DMS53 (cell line): ENCODE results near the gene PTMA.
"Not testable (repeated sequence)": the region's sequence is repeated elsewhere in the genome, so short reads cannot be mapped to it uniquely, and the experiment has no call there.

Source experiments
- DNase-seq: peaks from one replicate; lab custom pipeline; 2025; lab: John Stamatoyannopoulos, UW

Gene PTMA

DNA sequence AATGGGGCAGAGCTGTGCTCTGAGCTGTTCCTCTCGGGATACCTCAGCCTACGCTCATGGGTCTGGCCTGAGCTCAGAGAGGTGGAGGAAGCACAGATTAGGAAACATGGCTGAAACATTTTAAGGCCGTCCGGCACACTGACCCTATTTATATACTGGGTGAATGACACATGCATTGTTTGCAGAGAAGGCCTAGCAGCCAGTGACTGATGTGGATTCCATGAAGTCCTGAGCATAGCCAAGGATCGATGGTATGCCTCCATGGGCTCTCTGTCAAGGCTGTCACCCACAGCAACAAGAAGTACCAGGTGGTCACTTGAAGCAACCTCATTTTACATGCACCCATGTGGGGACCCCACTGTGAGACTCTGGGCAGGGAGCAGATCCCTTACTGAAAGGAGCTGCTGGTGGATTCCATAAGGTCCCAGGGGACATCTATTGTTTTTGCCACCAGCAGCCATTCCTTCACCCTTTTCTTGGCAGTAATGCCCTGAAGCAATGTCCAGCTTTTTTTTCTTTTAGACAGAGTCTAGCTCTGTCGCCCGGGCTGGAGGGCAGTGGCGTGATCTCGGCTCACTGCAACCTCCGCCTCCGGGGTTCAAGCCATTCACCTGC is 8.4 kb downstream of the PTMA start:
- no peak for DNase-seq

DNA sequence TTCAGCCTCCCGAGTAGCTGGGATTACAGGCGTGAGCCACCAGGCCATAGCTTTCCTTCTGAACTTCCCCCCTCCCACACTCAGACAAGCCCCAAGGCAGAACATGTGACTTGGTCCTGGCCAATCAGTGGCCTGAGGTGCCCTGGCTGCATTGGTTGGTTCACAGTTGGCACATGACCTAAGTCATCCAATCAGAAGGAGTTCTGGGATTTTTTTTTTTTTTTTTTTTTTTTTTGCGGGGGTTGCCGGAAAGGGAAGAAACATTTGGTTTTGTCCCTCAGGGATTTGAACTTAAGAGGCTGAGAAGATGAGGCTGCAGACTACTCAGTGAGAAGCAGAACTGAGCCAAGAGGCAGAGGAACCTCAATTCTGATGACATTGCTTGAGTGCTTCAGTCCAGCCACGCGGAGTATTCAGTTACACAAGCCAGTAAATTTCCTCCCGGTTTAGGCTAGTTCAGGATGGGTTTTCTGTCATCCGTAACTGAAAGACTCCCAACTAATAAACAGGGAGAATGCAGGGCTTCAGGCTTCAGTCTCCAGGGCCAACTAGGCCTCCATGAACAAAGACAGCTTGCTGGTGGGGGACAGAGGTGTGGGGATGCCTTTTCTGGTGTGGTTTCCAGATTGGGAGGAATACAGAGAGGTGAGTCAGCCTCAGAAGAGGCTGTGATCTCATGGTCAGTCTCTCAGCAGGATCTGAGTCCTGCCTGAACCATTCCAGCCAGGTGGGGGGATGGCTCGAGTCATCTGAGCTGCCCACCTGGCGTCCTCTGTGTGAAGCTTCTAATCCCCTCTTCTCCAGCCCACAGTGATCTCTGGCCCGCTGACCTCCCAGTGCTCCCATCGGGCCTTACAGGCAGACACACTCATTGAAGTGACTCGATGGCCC is 9.2 kb downstream of the PTMA start:
- DNase-seq = peak; percentile 45

DNA sequence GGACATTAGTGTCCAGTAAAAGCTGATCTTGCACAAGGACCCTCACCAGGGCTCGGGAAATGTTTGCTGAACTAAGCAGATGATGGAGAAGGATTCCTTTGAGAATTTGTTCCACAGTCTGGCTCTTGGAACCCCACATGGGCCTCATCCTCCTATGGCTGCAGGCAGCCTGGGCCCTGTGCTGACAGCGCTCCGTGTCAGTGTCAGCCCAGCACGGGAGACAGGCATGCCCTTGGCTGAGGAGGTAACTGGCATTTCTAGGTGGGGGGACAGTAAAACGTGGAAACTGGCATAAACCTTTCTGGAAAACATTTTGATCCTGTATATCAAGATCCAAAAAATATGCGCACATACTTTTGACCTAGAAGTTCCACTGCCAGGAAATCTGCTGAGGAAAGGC is 10.5 kb downstream of the PTMA start:
- DNase-seq = no peak

DNA sequence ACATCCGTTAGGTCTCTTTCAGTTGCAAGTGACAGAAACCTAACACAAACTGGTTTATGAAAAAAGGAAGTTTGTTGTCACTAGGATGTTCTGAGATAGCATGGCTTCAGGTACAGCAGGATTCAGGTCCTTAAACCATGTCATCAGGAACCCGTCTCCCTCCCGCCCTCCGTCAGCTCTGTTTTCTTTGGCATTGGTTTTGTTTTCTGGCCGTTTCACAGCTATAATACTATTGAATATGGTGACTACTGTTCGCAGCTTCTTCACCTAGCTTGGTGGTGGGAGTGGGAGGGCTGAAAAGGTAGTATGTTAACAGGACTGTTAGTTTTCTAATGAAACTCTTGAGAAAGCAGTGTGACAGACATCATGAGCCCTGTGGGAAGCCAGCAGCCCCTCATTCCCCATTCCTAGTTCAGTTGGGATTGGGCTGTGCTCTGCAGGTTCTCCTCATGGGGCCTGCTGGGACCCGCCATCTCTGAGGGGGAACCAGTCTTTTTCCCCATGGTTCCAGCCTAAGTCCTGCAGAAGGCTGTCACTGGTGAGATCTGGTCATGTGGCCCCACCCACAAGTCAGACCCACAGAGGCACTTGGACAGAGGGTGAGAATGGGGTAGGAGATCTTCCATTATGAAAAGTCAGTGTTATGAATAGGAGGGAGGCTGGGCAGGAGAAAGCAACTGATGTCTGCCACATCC is 12.1 kb downstream of the PTMA start:
- DNase-seq = no peak

DNA sequence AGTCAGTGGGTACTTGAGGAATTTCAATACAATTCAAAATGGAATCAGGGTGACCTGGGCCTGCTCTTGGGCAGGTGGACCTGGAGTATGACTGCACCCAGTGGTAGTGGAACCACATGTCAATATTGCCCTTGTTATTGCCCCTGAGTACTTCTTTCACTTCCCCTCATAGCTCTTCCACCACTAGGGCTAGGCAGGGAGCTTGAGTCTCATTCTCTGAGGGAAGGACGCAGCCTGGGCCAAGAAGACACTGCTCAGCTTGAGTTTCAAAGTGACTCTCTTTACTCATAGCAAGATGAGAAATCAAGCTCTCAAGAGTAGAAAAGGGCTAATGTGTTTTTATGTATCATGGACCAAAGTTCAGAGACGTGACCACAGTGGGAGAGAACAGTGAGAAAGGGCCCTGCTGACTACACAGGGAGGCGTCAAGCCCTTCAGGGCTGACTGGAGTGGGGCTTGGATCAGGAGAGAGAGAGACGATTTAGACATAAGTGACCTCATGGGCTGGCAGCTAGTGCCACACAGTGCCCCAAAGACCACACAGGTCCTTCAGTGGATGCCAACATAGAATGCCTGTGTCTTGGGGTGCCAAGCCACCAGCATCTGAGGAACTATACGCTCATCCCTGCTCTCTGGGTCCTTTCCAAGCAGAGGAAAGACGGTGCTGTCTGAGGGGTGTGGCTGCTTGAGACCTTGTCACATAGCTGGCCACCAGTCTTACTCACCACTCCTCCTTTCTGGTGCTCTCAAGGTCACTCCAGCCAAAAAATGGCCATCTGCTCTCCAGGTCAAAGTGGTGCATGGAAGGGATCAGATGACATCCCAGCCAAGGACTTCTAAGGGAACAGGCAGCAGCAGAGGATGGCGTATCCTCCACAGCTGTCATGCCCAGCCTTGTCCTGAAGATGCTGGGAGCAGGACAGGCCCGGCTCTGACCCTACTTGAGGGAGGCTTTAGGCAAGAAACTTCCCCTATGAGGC is 13.0 kb downstream of the PTMA start:
- DNase-seq = no peak

DNA sequence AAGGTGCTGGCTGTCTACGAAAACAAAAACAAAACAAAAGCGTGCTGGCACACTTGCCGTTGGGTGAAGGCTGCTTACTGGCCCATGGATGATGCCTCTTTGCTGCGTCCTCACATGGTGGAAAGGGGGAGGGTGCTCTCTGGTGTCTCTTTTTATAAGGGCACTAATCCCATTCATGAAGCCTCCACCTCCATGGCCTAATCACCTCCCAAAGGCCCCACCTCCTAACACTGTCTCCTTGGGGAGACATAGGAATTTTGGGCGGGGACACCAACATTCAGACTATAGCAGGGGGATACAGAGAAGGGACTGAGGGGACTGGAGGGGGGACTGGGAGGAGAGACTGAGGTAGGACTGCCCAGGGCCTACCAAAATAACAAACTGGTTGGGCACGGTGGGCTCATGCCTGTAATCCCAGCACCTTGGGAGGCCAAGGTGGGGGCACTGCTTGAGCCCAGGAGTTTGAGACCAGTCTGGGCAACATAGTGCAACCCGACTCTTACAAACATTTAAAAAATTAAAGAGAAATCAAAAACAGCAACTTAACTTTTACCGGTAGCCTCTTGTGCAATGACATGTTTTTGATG is 14.5 kb downstream of the PTMA start:
- no peak for DNase-seq

DNA sequence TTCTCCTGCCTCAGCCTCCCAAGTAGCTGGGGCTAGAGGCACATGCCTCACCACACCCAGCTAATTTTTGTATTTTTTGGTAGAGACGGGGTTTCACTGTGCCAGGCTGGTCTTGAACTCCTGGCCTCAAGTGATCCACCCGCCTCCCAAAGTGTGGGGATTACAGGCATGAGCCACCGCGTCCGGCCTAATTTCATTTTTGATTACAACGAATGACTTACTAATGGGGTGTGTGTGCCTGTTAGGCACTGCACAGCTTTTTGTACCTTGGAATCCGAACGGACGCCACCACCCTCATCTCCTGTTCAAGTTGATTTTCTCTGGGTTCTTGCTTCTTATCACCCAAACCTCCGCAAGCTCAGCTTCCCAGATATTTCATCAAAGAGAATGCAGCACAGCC is 17.2 kb downstream of the PTMA start:
- DNase-seq = no peak

DNA sequence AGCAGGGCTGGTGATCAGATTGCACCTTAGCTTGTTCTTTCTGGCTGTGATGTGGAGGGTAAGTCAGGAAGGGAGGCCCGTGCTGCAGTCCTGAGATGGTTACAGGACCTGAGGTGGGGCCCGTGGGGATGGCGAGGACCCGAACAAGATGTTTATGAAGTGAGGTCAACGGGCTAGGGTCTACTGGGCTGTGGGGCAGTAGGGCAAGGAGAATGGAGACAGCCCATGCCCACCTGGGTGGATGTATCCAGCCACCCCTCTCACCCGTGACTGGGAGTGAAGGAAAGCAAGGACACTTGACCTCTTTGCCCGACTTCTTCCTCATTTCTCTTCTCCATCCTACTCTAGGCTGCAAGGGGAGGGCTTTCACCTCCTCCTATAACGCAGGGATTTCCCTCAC is 18.0 kb downstream of the PTMA start:
- no peak for DNase-seq

DNA sequence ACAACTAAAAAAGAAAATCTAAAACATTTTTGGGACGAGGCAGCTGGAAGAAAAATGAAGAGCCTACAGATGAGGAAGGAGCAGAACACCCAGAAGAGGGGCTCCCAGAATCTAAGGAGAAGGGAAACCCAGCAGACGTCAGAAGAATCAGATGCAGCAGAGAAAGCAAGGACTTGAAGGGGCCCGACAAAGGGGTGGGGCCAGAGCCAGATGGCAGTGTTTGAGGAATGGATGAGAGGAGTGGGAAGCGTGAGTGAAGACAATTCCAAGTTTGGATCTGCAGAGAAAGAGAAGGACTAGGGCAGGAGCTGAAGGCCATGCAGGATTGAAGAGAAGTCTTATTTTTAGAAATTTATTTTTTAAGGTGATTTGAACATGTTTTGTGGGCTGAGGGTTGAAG is 19.3 kb downstream of the PTMA start:
- DNase-seq = no peak

DNA sequence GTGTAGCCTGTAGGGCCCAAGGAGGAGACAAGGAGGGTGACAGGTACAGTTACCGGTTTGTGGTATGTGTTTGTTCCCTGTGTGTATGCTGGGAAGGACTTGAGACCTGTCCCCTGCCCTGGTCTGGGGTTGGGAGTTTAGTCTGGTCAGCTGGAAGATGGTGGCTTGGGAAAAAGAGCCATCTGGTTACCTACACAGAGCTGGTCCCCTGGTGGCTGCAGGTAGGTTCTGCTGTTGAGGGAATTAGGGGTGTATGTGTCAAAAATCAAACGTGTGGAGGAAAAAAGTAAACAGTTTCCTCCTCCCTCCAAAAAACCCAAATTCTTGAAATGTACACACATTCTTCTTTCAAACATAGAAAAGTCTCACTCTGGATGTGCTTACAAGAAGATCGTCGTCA is 24.3 kb downstream of the PTMA start:
- no peak for DNase-seq

DNA sequence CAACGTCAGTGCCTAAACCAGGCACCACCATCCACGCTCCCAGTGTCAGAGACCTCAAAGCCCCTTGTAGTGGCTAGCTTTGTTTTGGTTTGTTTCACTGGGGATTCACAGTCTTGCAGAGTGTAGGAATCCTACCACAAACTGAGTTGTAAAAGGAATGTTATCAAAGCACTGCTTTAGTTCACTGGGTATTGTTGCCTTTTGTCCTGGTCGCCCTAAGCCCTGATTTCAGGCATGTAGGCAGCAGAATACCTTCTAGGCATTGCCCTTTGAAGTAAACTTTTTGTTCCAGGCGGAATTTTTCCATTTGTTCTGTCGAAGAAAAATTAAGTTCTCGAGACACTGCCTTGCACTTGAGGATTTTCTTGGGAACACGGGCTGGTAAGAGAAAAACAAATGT is 29.4 kb downstream of the PTMA start:
- no peak for DNase-seq

DNA sequence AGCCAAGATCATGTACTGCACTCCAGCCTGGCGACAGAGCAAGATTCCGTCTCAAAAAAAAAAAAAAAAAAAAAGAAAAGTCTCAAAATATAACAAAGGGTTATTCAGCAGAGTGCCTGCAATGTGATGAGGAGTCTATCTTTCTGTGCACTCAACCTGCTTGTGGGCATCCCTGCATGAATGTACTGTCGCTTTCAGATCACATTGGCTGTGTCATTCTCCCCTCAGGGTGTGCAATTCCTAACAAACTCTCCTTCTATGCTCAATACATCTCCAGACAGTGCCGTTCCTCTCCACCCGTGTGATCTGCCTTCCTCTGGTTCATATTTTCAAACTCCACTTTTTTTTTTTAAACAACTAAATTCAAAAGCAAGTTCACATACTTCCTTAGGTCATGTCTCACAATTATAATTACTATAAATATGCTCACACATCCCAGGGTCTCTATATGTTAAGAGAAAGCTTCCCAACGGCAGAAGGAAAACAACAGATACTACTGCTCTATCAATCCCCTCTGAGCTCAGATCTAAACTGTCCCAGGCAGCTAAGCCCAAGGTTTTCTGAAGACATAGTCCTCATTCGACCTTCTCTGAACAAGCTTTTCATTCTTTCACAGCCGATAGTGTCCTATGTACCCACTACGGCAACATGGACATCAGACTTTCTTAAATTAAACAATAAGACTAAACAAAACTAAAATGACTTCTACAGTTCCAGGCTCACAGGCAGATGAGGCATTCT is 35.2 kb downstream of the PTMA start:
- DNase-seq = no peak

DNA sequence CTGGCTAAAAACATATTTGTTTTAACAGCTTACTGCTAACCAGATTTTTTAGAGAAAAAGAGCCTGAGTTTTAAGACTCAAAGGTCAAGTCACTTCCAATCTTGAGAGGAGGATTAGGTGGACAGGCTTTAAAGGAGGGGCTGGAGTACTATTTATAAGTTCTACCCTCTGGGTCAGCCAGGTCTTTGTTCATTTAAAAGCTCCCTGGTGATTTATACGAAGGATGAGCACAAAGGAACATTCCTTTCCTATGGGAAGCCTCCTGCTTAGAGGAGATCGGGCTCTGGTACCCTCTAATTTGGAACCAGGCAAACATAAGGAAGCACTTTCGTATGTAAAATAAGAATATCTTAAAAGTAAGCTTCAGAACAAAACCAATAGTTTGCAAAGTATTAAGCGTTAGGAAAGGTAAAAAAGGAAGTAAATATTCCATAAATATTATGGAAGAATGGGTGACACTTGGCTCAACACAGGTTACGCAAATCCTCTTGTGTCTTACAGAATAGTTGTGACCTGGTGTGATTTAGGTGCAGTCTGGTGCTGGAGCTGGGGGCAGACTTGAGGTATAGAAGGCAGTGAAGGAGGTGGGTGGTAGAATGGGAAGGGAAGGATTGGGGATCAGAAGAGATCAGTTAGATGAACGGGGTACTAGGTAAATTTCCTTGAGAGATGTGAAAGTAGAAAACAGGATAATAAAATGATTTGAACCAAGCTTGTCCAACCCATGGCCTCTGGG is 37.1 kb downstream of the PTMA start:
- no peak for DNase-seq

DNA sequence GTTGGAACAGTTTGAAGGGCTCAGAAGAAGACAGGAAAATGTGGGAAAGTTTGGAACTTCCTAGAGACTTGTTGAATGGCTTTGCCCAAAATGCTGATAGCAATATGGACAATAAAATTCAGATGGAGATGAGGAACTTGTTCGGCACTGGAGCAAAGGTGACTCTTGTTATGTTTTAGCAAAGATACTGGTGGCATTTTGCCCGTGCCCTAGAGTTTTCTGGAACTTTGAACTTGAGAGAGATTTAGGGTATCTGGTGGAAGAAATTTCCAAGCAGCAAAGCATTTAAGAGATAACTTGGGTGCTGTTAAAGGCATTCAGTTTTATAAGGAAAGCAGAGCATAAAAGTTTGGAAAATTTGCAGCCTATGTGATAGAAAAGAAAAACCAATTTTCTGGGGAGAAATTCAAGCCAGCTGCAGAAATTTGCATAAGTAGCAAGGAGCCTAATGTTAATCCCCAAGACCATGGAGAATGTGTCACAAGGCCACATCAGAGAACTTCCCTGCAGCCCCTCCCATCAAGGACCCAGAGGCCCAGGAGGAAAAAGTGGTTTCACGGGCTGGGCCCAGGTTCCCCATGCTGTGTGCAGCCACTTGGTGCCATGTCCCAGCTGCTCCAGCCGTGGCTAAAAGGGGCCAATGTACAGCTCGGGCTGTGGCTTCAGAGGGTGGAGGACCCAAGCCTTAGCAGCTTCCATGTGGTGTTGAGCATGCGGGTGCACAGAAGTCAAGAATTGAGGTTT is 40.0 kb downstream of the PTMA start:
- not testable (repeated sequence) for DNase-seq

DNA sequence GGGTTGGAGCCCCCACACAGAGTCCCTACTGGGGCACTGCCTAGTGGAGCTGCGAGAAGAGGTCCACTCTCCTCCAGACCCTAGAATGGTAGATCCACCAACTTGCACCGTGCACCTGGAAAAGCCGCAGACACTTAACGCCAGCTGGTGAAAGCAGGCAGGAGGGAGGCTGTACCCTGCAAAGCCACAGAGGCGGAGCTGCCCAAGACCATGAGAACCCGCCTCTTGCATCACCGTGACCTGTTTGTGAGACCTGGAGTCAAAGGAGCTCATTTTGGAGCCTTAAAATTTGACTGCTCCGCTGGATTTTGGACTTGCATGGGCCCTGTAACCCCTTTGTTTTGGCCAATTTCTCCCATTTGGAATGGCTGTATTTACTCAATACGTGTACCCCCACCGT is 40.7 kb downstream of the PTMA start:
- not testable (repeated sequence) for DNase-seq

DNA sequence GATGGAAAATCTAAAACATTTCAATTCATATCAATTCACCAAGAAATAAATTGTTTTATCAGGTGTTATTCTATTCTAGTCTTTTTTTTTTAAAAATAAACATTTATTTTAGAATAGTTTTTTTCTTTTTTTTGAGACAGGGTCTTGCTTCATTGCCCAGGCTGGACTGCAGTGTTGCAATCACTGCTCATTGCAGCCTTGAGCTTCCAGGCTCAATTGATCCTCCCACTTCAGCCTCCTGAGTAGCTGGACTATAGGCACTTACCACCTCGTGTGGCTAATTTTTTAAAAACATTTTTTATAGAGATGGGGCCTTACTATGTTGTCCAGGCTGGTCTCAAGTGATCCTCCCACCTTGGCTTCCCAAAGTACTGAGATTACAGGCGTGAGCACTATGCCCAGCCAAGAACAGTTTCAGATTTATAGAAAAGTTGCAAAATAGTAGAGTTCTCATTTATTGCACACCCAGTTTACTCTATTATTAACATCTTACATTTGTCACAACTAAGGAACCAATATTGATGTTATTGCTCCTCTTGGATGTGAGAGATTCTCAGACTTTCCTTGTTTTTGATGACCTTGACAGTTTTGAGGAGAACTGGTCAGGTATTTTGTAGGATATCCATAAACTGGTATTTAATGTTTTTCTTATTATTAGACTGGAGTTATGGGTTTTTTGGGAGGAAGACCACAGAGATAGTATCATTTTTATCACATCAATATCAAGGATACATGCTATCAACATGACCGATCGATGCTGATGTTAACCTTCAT is 42.9 kb downstream of the PTMA start:
- DNase-seq = no peak

DNA sequence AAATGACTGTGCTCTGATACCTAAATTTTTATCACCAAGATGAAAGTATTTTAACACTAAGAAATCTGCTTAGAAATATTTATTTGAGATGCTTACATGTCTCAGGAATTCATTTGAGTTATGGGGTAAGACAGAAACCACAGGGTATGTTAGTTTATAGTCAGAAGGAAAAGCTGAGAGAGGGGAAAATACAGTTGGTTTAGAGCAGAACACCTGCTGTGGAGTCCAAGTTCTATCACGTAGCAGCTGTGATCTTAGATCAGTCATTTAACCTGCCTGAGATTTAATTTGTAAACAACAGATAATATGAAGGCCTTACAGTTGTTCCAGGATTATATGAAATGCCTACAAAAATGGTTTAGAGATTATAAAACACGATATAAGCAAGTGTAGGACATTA is 43.7 kb downstream of the PTMA start:
- no peak for DNase-seq

DNA sequence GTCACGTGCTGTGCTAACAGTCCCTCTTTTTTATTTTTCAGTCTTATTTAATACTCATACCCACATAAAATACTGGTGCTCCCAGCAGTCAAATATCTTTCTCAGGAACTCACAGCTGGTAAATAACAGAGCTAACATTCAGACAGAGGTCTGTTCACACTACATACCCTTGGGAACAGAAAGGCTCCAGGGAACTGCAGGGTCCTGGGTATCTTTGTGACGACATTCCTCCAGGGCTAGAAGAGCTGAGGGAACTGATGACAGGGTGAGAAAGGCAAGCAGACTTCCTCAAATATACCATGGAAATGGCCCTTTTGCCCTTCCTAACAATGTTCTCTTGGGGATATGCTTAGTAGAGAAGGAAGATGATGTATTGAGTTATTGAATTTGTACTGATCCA is 53.4 kb downstream of the PTMA start:
- no peak for DNase-seq
